H1 (cell line): ENCODE measurements around the gene PTGES2. TPM values are rescaled to one million over a fixed set of nuclear protein-coding genes. Genes with fewer than 3 reads are reported as not detected.

ENCODE experiments used
- BACH1 ChIP-seq: IDR thresholded peaks from 2 replicates; pipeline ENCODE4 v1.6.1; 2012; ENCODE audit warnings: low read length, improper control_type of control experiment
- CEBPB ChIP-seq: IDR thresholded peaks from 2 replicates; pipeline ENCODE4 v1.6.1; 2012; ENCODE audit warnings: low read depth, low read length
- CHD7 ChIP-seq: fragments of 300-600 bp; sonication (generic); IDR thresholded peaks from 2 replicates; pipeline ENCODE4 v1.7.1; 2012; ENCODE audit warnings: low read length, moderate library complexity, mild to moderate bottlenecking, inconsistent platforms; ENCODE audit not compliant: insufficient replicate concordance
- EP300 ChIP-seq, 2 experiments: IDR thresholded peaks; 1 replicate in 1 of 2; 2 replicates in 1 of 2; pipeline ENCODE4 v1.6.1; 2011 to 2012; ENCODE audit warnings: low read depth in 2 of 2, low read length in 2 of 2, mild to moderate bottlenecking in 2 of 2, borderline replicate concordance in 1 of 2, inconsistent platforms in 1 of 2, moderate library complexity in 1 of 2
- RBBP5 ChIP-seq: IDR thresholded peaks from 2 replicates; pipeline ENCODE4 v1.7.1; 2012; ENCODE audit warnings: low read depth, mild to moderate bottlenecking, inconsistent platforms, low read length, moderate library complexity, borderline replicate concordance
- RFX5 ChIP-seq: IDR thresholded peaks from 2 replicates; pipeline ENCODE4 v1.6.1; 2011; ENCODE audit warnings: low read depth, low read length, improper control_type of control experiment, borderline replicate concordance
- RXRA ChIP-seq: IDR thresholded peaks from 2 replicates; pipeline ENCODE4 v1.6.1; 2011; ENCODE audit warnings: low read depth, mild to moderate bottlenecking, low read length, moderate library complexity; ENCODE audit not compliant: insufficient read depth
- TAF7 ChIP-seq: optimal IDR thresholded peaks from 2 replicates; pipeline ENCODE3; 2011; ENCODE audit warnings: low read depth, mild to moderate bottlenecking, inconsistent platforms, low read length, moderate library complexity, borderline replicate concordance
- TEAD4 ChIP-seq: IDR thresholded peaks from 2 replicates; pipeline ENCODE4 v1.6.1; 2012; ENCODE audit warnings: low read depth, low read length, inconsistent platforms, mixed read lengths
- polyA plus RNA-seq, 7 experiments: library from polyadenylated mRNA; depleted of rRNA in 3 of 7; stranded (reverse) in 5 of 7; unstranded in 2 of 7; fragments of >200 nt in 5 of 7; fragments of 200-250 nt in 2 of 7; gene quantifications; 1 replicate in 5 of 7; 2 replicates in 1 of 7; 4 replicates in 1 of 7; pipeline versions ENCODE4 v1.2.1 to v1.2.3, GENCODE V29; 2011 to 2013; ENCODE audit warnings: missing spikeins in 2 of 7, mixed read lengths in 2 of 7
- total RNA-seq: library from RNA; stranded (reverse); fragmentation: NEBNext Ultra II Directional; extraction: Animal tissue kit (Norgen Biotek cat#: 25700); gene quantifications from 2 replicates; pipeline ENCODE4 v1.2.1, GENCODE V29; 2021

PTGES2 gene
- total and polyA plus RNA-seq, 2 of the 8 experiments (the other 6 are each of a cell fraction or from before 2014, with no cell fraction given) = 80.7 to 81.2 TPM

DNA sequence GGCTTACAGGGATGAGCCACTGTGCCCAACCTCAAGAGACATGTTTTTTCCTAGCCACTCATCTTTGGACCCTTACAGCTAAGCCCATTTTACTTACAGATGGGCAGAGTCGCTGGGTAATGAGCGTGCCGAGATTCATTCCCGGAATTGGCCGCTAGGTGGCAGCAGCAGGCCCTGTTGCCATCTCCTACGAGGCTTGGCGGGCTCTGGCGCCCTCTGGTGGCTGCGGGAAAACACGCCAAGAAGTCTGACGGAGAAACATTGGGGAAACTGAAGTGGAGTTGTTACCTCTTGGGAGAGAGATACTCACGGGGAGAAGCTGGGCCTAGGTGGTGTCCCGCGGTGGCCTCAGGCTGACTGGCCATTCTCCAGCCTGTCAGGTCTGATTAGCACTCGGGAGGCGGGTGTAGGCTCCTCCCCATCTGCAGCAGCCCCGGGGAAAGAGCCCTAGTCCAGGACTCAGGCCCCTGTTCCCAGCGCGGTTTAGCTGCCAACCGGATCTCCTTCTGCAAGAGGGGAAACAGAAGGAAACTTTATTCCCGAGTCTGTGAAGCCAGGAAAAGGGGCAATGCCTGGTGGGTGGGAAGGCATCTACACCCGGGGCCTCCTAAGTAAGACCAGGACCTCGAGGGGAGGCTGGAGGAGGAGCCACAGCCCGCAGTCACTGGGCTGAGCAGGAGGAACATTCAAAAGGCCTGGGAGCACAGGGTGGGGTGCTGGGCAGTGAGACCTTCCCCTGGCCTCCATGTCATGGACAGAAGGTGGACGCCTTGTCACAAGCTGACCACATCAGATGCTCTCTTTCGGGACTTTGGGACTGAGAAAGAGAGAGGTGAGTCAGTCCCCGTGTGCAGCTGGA lies 9.7 kb downstream of the PTGES2 start (continued):
- peak; percentile 39; the same call in 1 of the 2 replicates for TF ChIP-seq TEAD4
- no peak for TF ChIP-seq CHD7
- no peak for TF ChIP-seq CEBPB
- no peak for TF ChIP-seq RFX5
- TF ChIP-seq BACH1 = no peak
- no peak for TF ChIP-seq RBBP5
- TF ChIP-seq TAF7 = peak; percentile 73
- no peak for TF ChIP-seq EP300 (IDR thresholded peaks at IDR 0.05; ENCODE audit: borderline replicate concordance in 1 of 2, low read depth in 2 of 2, low read length in 2 of 2)
- TF ChIP-seq RXRA = 0 out of 2 replicates have a peak, but pooled peaks have one; percentile 43
